ENCODE data around the gene RAET1G.

- TF ChIP-seq, protein P1, sequence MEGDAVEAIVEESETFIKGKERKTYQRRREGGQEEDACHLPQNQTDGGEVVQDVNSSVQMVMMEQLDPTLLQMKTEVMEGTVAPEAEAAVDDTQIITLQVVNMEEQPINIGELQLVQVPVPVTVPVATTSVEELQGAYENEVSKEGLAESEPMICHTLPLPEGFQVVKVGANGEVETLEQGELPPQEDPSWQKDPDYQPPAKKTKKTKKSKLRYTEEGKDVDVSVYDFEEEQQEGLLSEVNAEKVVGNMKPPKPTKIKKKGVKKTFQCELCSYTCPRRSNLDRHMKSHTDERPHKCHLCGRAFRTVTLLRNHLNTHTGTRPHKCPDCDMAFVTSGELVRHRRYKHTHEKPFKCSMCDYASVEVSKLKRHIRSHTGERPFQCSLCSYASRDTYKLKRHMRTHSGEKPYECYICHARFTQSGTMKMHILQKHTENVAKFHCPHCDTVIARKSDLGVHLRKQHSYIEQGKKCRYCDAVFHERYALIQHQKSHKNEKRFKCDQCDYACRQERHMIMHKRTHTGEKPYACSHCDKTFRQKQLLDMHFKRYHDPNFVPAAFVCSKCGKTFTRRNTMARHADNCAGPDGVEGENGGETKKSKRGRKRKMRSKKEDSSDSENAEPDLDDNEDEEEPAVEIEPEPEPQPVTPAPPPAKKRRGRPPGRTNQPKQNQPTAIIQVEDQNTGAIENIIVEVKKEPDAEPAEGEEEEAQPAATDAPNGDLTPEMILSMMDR (CRISPR knock-in tag; IDR thresholded peaks at IDR 0.05), result no peak
- TF ChIP-seq, protein P2, sequence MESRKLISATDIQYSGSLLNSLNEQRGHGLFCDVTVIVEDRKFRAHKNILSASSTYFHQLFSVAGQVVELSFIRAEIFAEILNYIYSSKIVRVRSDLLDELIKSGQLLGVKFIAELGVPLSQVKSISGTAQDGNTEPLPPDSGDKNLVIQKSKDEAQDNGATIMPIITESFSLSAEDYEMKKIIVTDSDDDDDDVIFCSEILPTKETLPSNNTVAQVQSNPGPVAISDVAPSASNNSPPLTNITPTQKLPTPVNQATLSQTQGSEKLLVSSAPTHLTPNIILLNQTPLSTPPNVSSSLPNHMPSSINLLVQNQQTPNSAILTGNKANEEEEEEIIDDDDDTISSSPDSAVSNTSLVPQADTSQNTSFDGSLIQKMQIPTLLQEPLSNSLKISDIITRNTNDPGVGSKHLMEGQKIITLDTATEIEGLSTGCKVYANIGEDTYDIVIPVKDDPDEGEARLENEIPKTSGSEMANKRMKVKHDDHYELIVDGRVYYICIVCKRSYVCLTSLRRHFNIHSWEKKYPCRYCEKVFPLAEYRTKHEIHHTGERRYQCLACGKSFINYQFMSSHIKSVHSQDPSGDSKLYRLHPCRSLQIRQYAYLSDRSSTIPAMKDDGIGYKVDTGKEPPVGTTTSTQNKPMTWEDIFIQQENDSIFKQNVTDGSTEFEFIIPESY (CRISPR knock-in tag; IDR thresholded peaks at IDR 0.05), result no peak
- no peak for TF ChIP-seq AGO1 (IDR thresholded peaks at IDR 0.05; ENCODE audit: low read depth, low read length, poor library complexity, severe bottlenecking)
- no peak for TF ChIP-seq TARDBP (CRISPR knock-in tag; IDR thresholded peaks at IDR 0.05)
- no peak for TF ChIP-seq EP300 (IDR thresholded peaks at IDR 0.05; ENCODE audit: low read depth in 2 of 2, low read length in 2 of 2)
- no peak for TF ChIP-seq EP300 (CRISPR knock-in tag; IDR thresholded peaks at IDR 0.05; ENCODE audit: borderline replicate concordance)
- no peak for TF ChIP-seq SIN3A (IDR thresholded peaks at IDR 0.05; ENCODE audit: borderline replicate concordance, low read depth, low read length)
- no peak for TF ChIP-seq DNMT1 (CRISPR knock-in tag; IDR thresholded peaks at IDR 0.05)
- TF ChIP-seq, protein P3, sequence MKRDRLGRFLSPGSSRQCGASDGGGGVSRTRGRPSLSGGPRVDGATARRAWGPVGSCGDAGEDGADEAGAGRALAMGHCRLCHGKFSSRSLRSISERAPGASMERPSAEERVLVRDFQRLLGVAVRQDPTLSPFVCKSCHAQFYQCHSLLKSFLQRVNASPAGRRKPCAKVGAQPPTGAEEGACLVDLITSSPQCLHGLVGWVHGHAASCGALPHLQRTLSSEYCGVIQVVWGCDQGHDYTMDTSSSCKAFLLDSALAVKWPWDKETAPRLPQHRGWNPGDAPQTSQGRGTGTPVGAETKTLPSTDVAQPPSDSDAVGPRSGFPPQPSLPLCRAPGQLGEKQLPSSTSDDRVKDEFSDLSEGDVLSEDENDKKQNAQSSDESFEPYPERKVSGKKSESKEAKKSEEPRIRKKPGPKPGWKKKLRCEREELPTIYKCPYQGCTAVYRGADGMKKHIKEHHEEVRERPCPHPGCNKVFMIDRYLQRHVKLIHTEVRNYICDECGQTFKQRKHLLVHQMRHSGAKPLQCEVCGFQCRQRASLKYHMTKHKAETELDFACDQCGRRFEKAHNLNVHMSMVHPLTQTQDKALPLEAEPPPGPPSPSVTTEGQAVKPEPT (CRISPR knock-in tag; IDR thresholded peaks at IDR 0.05; ENCODE audit: low read depth), result no peak
- no peak for TF ChIP-seq NFE2 (CRISPR knock-in tag; IDR thresholded peaks at IDR 0.05)
- no peak for TF ChIP-seq DBP (CRISPR knock-in tag; IDR thresholded peaks at IDR 0.05; ENCODE audit: not compliant biosample characterization)
- TF ChIP-seq POLR2A (IDR thresholded peaks at IDR 0.05; ENCODE audit: insufficient read depth in 1 of 2, low read depth in 2 of 2, low read length in 2 of 2), result no peak
These were observed 50.7 kb downstream of the RAET1G start for GRCh38 chr6:149872233-149872632.
